HG03558 (cell line): Measurements from ENCODE around the gene PTBP1.

Source experiments
- ATAC-seq: cut with Tn5 transposase; IDR thresholded peaks from one replicate; pipeline ENCODE4 v1.9.1; 2021; ENCODE audit warnings: moderate number of reproducible peaks; ENCODE audit not compliant: unreplicated experiment; ENCODE audit errors: extremely low read depth

Gene PTBP1

DNA sequence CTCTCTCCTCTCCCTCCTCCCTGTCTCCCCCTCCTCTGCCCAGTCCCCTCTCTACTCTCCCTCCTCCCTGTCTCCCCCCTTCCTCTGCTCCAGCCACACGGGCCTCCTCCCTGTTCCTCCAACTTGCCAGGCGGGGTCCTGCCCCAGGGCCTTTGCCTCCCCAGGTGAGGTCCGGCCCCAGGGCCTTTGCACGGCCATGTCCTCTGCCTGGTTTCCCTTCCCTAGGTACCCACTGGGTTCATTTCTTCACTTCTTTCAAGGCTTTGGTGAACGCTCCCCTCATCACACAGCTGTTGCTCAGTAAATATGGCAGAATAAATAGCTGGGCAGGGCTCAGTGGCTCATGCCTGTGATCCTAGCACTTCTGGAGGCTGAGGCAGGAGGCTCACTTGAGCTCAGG is 25.2 kb upstream of the PTBP1 start:
- no peak for ATAC-seq

GRCh38 chr19:772730-773436 is 24.4 kb upstream of the PTBP1 start:
- ATAC-seq: no peak

DNA sequence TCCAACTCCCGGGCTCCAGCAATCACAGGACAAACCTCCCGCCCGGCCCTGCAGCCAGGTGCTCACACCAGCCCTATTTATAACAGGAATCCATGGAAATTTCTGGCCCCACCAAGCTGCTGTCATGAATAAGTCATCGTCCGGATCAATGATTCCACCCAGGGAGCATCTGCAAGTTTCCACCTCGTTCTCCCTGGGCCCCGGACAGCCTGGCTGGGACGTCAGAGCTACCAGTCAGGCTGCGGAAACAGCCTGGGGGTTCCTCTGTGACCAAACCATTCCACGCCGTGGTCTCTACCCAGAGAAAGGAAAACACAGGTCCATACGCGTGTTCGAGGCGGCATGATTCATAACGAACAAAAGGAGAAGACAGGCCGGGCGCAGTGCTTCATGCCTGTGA is 20.7 kb upstream of the PTBP1 start:
- ATAC-seq: no peak

GRCh38 chr19:778910-779653 is 18.2 kb upstream of the PTBP1 start:
- ATAC-seq: no peak

- ATAC-seq: no peak
These were observed 16.3 kb upstream of the PTBP1 start for GRCh38 chr19:780935-781334.

DNA sequence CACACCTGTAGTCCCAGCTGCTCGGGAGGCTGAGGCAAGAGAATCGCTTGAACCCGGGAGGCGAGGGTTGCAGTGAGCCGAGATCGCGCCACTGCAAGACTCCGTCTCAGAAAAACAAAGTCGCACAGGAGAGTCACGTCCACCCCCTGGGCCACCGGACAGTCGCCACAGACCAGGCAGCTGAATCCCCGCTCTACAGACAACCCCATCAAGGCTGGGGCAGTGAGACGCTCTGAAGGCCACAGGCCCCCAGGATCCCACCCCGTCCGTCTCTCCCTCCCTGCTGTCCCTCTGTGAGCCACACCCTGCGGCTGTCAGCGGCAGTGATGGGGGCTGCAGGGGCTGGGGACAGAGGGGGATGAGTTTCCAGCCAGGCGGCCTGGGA is 15.5 kb upstream of the PTBP1 start:
- ATAC-seq: no peak

- ATAC-seq: no peak
These were observed 14.9 kb upstream of the PTBP1 start for GRCh38 chr19:782185-782877.

GRCh38 chr19:782878-783668 is 14.2 kb upstream of the PTBP1 start:
- ATAC-seq: no peak

DNA sequence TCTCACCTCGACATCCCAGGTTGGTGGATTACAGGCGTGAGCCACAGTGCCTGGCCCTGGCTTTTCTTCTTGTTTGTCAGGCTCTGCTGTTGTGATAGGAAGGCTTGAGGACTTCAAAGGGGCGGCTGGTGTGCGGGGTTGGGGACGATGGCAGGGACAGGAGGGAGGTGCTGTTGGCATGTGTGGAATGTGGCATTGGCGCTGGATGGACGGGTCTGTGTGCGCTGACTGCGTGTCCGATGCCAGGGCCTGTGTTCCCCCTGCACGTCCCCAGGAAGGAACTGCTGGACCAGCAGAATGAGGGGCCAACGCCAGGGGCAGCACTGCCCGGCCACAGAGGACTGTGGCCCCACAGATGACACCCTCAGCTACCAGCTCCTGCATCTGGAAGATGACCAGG is 12.7 kb upstream of the PTBP1 start:
- ATAC-seq: no peak

DNA sequence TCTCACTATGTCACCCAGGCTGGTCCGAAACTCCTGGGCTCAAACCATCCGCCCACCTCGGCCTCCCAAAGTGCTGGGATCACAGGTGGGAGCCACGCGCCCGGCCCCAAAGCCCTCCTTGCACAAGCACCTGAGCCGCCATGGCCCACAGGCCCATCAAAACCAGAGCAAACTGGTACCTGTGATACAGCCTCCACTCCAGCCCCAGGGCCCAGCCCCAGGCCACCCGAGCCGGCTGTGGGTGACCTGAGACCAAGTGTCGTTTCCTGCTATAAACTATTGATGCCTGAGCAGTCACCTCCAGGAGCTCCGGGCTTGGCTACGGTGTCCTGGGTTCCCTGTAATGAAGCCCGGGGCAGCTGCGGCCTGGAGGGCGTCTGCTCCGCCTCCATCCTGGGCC is 9.7 kb upstream of the PTBP1 start:
- no peak for ATAC-seq

DNA sequence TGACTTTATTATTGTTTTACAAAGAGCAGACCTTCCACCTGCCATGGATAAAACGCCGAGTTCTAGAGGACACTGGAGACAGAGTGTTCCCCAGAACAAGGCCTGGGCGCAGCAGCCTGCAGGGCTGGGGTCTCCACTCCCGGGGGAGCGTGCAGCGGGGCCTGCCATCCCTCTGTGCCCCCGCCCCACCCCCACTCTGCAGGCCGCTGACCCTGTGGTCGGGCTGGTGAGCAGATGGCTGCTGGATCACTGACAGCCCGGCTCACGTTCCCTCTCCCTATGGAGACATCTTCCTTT is 8.6 kb upstream of the PTBP1 start:
- no peak for ATAC-seq

DNA sequence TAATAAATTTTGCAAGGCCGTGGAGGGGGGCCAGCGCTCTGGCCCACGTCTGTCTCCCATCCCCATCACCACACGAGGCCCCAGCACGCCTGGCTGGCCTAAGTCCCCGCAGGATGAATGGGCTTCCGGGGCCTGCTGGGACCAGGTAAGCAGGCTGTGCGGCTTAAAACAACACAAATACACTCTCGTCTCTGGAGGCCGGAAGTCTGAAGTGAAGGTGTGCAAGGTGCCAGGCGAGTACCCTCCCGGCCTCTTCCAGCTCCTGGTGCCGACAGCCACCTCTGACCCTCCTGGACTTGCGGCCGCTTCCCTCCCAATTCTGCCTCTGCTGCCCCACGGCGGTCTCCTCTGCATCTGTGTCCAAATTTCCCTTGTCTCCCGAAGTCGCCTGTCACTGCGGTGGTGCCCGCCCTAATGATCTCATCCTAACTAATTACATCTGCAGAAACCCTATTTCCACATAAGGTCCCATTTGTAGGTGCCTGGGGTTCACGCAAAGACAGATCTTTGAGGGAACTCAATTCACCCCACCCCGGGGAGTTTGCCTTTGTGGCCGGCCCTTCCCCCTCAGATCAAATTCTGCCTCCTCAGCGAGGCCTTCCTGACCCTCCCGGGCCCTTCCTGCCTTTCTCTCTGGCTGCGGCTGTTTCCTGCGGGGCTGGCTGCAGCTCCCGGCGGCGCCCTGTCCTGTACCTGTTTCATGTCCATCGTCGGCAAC is 8.1 kb upstream of the PTBP1 start:
- ATAC-seq: no peak

DNA sequence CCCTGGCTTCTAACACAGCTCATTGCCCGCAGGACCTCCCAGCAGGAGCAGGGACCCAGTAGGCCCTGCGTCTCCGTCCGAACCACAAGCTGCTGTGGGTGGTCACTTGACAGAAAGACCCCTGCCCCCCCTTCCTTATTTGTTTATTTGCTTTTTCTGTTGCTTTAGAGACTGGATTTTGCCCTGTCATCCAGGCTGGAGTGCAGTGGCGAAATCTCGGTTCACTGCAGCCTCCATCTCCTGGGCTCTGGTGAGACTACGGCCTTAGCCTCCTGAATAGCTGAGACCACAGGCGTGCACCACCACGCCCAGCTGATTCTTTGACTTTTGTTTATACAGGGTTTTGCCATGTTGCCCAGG is 7.6 kb upstream of the PTBP1 start:
- no peak for ATAC-seq

GRCh38 chr19:791007-791566 is 6.2 kb upstream of the PTBP1 start:
- no peak for ATAC-seq

- no peak for ATAC-seq
These were observed 5.5 kb upstream of the PTBP1 start for GRCh38 chr19:791567-792305.

GRCh38 chr19:792306-792885 is 4.9 kb upstream of the PTBP1 start:
- ATAC-seq: no peak

DNA sequence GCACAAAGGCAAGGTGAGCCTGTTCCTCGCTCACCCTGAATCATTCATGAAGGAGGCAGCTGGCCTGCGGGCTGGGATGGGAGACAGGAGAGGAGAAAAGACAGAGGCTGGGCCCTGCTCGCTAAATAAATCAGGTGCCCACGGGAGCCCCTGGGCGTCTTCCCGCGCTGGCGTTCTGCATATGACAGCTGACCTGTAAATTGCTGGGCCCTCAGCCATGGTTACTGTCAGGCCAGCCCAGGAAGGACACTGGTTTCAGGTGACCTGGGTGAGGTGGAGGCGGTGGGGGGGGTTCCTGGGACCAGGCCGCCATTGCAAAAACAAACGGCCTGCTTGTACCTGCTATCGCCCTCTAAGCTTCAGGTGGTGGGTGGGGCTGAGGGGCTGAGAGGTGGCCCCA is 3.4 kb upstream of the PTBP1 start:
- no peak for ATAC-seq

DNA sequence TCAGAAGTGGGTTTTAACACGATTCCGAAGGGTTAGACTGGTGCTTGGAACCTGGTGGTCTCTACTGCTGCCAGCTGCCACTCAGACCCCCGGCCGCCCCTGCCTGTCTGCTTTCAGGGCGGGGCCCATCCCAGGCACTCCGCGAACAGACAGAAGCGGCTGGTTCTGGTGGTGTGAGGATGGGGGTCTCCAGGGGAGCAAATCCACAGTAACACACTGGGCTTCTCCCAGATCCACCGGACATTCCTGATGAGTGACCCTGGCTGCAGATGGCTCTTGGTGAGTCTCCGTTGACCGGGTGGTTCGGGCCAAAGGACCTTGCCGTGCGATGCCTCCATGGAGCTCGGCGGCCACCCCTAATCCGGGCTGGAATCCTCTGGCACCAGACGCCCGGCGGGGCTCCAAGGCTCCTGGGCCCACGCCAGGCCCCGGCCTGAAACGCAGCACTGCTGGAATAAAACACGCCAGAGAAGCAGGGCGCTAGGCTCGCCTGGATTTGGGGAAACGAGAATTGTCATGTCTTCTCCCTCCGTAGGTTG is 2.1 kb upstream of the PTBP1 start:
- no peak for ATAC-seq
